ENCODE data around the gene GTSE1. TPM values are rescaled to one million over a fixed set of nuclear protein-coding genes. Genes with fewer than 3 reads are reported as not detected.
A peak's percentile ranks its signal among the peaks of the same experiment; 100 is the strongest.

GTSE1 gene
- total and polyA plus RNA-seq, 2 of the 13 experiments (the other 11 are each of a cell fraction or from before 2014, with no cell fraction given) = 10.7 to 13.5 TPM

- TF ChIP-seq TARDBP (CRISPR knock-in tag; IDR thresholded peaks at IDR 0.05) (no peak), E2F2 (CRISPR knock-in tag; IDR thresholded peaks at IDR 0.05; ENCODE audit: borderline replicate concordance) (no peak), ZNF160 (CRISPR knock-in tag; IDR thresholded peaks at IDR 0.05) (peak; percentile 87; the same call in 1 of the 2 replicates), SKI (IDR thresholded peaks at IDR 0.05; ENCODE audit: partially characterized antibody) (peak; percentile 17), ZNF614 (CRISPR knock-in tag; IDR thresholded peaks at IDR 0.05; ENCODE audit: borderline replicate concordance) (no peak), ZFAT (CRISPR knock-in tag; conservative IDR thresholded peaks at IDR 0.05) (no peak), ZBTB43 (CRISPR knock-in tag; conservative IDR thresholded peaks at IDR 0.05) (no peak), KMT2A (CRISPR knock-in tag; IDR thresholded peaks at IDR 0.05) (peak; percentile 44; the same call in 1 of the 2 replicates), ZMYM4 (CRISPR knock-in tag; IDR thresholded peaks at IDR 0.05) (peak; percentile 76), PTBP1 (IDR thresholded peaks at IDR 0.05; ENCODE audit: low read depth, low read length, poor library complexity, severe bottlenecking) (no peak), RNF219 (CRISPR knock-in tag; IDR thresholded peaks at IDR 0.05) (no peak), POLR2AphosphoS5 (IDR thresholded peaks at IDR 0.05; ENCODE audit: low read depth, low read length) (peak; percentile 63; the same call in 1 of the 2 replicates), NCOA1 (CRISPR knock-in tag; IDR thresholded peaks at IDR 0.05) (0 out of 2 replicates have a peak, but pooled peaks have one; percentile 73), ZNF350 (CRISPR knock-in tag; IDR thresholded peaks at IDR 0.05; ENCODE audit: borderline replicate concordance, low read depth) (peak; percentile 59; the same call in 1 of the 2 replicates), ZNF121 (CRISPR knock-in tag; IDR thresholded peaks at IDR 0.05) (no peak), ARNT2 (CRISPR knock-in tag; IDR thresholded peaks at IDR 0.05; ENCODE audit: low read depth) (peak; percentile 100), BCLAF1 (IDR thresholded peaks at IDR 0.05) (no peak), ZNF337 (CRISPR knock-in tag; IDR thresholded peaks at IDR 0.05; ENCODE audit: borderline replicate concordance, low read depth) (no peak), CENPX (CRISPR knock-in tag; IDR thresholded peaks at IDR 0.05) (no peak), ZNF446 (CRISPR knock-in tag; IDR thresholded peaks at IDR 0.05) (no peak), ZNF326 (CRISPR knock-in tag; IDR thresholded peaks at IDR 0.05; ENCODE audit: borderline replicate concordance) (no peak; the same call in 1 of the 2 replicates), PPARG (CRISPR knock-in tag; conservative IDR thresholded peaks at IDR 0.05) (peak; percentile 15; the same call in 1 of the 2 replicates)
These were observed at the start of gene GTSE1 (continued) for GRCh38 chr22:46296257-46297150.

Measured in HepG2 (cell line).